ENCODE measurements around the gene PIAS4.

The PIAS4 gene

GRCh38 chr19:4067396-4068046, 60.0 kb downstream of the PIAS4 start (continued):
- TF ChIP-seq ZNF18 (tag by site-specific recombination; IDR thresholded peaks at IDR 0.05) (no peak), ZNF114 (tag by site-specific recombination; IDR thresholded peaks at IDR 0.05) (no peak), ZNF16 (tag by site-specific recombination; IDR thresholded peaks at IDR 0.05; ENCODE audit: low read depth) (no peak), IKZF3 (tag by site-specific recombination; IDR thresholded peaks at IDR 0.05) (no peak), ZNF184 (tag by site-specific recombination; IDR thresholded peaks at IDR 0.05) (no peak), YY2 (tag by site-specific recombination; IDR thresholded peaks at IDR 0.05) (no peak), BCL11B (tag by site-specific recombination; IDR thresholded peaks at IDR 0.05; ENCODE audit: low read depth) (no peak), PRDM6 (tag by site-specific recombination; IDR thresholded peaks at IDR 0.05) (no peak), ZNF558 (tag by site-specific recombination; IDR thresholded peaks at IDR 0.05) (no peak), ZBTB44 (tag by site-specific recombination; IDR thresholded peaks at IDR 0.05) (no peak), KLF9 (tag by site-specific recombination; IDR thresholded peaks at IDR 0.05; ENCODE audit: low read depth) (peak; percentile 17; the same call in 1 of the 2 replicates), ZBTB21 (tag by site-specific recombination; IDR thresholded peaks at IDR 0.05) (no peak), ZNF350 (tag by site-specific recombination; IDR thresholded peaks at IDR 0.05) (no peak), ZNF701 (tag by site-specific recombination; IDR thresholded peaks at IDR 0.05) (no peak), ZNF580 (tag by site-specific recombination; IDR thresholded peaks at IDR 0.05) (no peak), PRDM10 (tag by site-specific recombination; IDR thresholded peaks at IDR 0.05) (peak; percentile 78), ZNF133 (tag by site-specific recombination; IDR thresholded peaks at IDR 0.05) (no peak), ZNF488 (tag by site-specific recombination; IDR thresholded peaks at IDR 0.05) (no peak), ZNF843 (tag by site-specific recombination; IDR thresholded peaks at IDR 0.05) (no peak), ZNF830 (tag by site-specific recombination; IDR thresholded peaks at IDR 0.05; ENCODE audit: low read depth) (no peak), ZNF132 (tag by site-specific recombination; IDR thresholded peaks at IDR 0.05; ENCODE audit: borderline replicate concordance) (no peak), ZNF639 (tag by site-specific recombination; IDR thresholded peaks at IDR 0.05) (no peak), ZNF670 (tag by site-specific recombination; IDR thresholded peaks at IDR 0.05; ENCODE audit: low read depth) (no peak), ZNF366 (tag by site-specific recombination; conservative IDR thresholded peaks at IDR 0.05) (no peak), ZNF23 (tag by site-specific recombination; IDR thresholded peaks at IDR 0.05; ENCODE audit: borderline replicate concordance) (no peak), ZNF280C (tag by site-specific recombination; IDR thresholded peaks at IDR 0.05) (no peak), ZNF175 (tag by site-specific recombination; IDR thresholded peaks at IDR 0.05) (no peak)

All from HEK293 (cell line).